NOMO-1 (cell line): ENCODE data around the gene RAC2.

Source experiments
- DNase-seq, 2 experiments: peaks; one replicate each; lab custom pipeline; 2025; ENCODE audit not compliant: unreplicated experiment in 2 of 2; lab: John Stamatoyannopoulos, UW

The RAC2 gene

GRCh38 chr22:37223965-37224551 lies 20.0 kb downstream of the RAC2 start:
- DNase-seq: no peak

- peak in 1 of 2 experiments; percentile 40 for DNase-seq
Measured at GRCh38 chr22:37222440-37222971, 21.6 kb downstream of the RAC2 start.

DNA sequence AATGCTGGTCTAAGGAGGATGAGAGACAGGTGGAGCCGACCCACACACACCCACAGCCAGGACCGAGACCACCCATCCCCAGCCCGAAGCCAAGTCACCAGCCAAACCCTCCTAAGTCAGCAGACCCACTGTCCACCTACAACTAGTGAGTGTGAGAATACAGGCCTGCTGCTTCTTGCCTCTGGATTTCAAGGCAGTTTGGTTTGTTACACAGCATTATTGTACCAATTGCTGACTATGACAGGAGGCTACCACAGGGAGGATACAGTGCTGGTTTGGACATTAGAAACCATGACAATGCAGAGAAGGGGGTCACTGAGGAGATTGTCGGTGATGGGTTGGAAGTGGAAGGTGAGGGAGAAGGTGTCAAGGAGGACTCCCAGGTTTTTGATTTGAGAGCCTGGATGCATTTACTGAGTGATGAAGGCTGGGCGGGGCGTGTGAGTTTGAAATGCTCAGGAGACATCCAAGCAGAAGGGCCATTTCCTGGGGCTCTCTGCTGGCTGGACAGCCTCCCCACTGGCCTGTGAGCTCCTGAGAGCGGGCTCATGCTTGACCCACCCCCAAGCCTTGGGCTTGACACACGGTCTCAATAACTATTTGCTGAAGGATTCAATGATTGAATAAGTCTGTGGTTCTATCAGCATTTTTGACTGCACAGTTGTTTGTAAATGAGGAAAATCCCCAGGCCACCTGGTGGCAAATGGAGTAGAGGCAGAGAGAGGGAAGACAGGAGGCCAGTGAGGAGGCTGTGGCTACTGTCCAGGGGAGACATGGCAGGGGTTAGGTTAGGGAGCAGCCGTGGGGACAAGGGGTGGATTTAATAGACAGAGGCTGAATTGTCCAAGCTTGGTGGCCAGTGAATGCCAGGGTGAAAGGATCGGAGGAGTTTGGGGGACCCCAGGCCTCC lies 22.4 kb downstream of the RAC2 start:
- DNase-seq: no peak

- DNase-seq: no peak
Measured at GRCh38 chr22:37220543-37220981, 23.5 kb downstream of the RAC2 start.

- DNase-seq: no peak
Measured at GRCh38 chr22:37219533-37219932, 24.5 kb downstream of the RAC2 start.

- no peak for DNase-seq
Measured at GRCh38 chr22:37218771-37219411, 25.2 kb downstream of the RAC2 start.

DNA sequence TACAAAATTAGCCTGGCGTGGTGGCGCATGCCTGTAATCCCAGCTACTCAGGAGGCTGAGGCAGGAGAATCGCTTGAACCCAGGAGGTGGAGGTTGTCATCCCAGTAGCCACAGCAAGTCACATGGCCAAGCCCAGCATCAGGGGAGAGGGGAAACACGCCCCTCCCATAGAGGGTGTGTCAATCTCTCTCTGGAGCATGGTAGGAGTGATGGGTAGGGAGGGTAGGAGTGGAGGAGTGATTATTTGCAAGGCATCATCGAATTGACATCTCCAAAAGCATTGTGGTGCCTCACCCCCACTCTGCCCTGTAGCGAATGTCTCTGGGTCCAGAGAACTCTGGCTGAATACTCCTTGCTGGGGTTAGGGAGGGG lies 25.7 kb downstream of the RAC2 start:
- DNase-seq: no peak

- DNase-seq: no peak
Measured at GRCh38 chr22:37215890-37216289, 28.2 kb downstream of the RAC2 start.

- DNase-seq: no peak
Measured at GRCh38 chr22:37214731-37215030, 29.4 kb downstream of the RAC2 start.

DNA sequence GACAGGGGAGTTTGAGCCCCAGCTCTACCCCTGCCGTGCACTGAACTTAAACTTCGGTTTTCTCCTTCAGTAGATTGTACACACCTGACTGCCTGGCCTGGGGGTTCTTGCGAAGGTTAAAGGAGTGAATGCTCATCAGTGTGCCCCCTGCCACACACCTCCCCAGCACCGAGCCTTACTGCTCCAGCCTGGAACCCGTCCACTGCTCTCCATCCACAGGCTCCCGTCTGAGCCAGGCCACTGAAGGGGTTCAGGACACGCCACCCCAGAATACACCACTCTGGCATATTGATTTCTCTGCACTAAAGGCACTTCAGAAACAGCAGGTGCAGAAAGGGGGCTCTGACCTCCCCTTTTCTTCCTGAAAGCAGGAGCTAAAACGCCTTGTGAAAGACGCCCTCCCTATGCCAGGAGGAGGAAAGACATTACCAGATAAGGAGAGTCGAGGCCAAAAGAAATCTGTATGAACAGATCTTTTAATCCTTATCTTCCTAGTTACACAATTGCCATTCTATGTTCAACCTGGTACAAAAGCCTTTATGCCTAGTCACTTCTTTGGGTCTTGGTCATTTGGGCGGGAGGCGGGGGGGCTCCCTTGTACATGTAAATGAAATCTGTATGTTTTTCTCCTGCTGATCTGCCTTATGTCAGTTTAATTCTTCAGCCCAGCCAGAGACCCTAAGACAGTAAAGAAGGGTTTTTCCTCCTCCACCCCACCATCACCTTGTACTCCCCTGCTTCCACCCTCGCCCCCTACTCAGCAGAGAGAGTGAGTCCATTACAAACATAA lies 29.9 kb downstream of the RAC2 start:
- DNase-seq: no peak

DNA sequence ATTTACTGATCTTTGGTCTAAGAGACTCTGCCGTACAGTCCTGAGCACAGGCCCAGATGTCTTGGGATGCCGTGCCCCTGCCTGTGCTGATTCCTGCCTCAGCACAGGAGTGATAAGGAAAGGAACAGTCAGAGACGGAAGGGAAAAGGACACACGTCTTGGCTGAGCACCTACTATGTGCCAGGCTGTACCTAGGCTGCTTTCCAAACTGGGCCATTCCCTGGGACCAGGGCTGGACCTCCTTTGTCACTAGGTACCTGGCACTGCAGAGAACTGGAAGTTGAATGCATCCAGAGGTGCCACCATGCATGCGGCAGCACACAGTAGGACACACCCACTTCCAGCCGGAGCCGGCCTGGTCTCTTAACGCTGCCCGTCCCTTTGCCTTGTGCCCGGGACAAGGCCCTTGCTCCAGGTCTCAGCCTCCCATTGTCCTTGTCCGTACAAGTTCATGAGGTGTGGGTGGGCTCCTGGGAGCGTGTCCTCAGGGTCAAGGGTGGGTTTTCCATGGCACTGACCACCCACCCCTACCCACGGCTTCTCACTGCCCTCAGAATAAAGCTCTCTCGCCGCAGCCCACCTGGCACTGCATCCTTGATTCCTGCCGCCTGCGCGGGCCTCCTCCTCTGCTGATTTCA lies 30.7 kb downstream of the RAC2 start:
- no peak for DNase-seq

GRCh38 chr22:37212174-37212906 lies 31.7 kb downstream of the RAC2 start, which contains the start of gene SSTR3:
Gene SSTR3 (minus strand): TSS chr22:37212477. CDS start chr22:37207803, 4,674 bp downstream.
- DNase-seq: no peak

GRCh38 chr22:37211866-37212173 lies 32.2 kb downstream of the RAC2 start:
- no peak for DNase-seq

DNA sequence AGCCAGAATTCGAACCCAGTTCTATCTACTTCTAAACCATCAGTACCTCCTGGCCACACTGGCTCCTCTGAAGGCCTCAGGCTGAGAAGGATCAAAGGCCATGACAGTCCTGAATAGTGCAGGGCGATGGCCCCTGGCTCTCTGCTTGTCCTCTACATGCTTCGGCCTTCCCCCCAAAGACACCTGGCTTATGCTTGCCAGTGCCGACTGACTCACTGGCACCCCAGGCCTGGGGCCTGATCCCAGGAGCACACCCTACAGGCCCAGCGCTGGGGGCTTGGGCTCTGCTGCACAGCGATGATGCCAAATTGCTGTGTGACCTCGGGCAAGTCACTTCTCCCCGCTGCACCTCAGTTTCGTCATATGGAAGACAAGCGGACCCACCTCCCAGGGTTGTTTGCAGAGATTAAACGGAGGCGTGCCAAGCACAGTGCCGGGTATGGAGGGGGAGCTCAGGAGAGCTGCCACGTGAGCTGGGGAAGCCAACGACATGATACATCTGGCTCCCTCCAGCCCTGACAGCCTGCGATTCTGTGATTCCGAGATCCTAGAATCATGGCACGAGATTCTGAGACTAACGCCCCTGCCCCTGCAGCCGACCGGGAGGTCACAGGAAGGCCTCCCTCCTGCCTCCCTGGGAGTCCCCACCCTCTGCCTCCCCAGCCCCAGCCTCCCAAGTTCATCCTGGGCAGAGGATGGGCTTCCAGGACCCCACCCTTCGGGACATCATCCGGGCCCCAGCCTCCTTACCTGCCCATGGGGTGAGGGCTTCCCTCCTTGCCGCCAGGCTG lies 32.8 kb downstream of the RAC2 start:
- DNase-seq: no peak

GRCh38 chr22:37210041-37210803 lies 33.8 kb downstream of the RAC2 start:
- no peak for DNase-seq

- DNase-seq: no peak
Measured at GRCh38 chr22:37209140-37209845, 34.8 kb downstream of the RAC2 start.

DNA sequence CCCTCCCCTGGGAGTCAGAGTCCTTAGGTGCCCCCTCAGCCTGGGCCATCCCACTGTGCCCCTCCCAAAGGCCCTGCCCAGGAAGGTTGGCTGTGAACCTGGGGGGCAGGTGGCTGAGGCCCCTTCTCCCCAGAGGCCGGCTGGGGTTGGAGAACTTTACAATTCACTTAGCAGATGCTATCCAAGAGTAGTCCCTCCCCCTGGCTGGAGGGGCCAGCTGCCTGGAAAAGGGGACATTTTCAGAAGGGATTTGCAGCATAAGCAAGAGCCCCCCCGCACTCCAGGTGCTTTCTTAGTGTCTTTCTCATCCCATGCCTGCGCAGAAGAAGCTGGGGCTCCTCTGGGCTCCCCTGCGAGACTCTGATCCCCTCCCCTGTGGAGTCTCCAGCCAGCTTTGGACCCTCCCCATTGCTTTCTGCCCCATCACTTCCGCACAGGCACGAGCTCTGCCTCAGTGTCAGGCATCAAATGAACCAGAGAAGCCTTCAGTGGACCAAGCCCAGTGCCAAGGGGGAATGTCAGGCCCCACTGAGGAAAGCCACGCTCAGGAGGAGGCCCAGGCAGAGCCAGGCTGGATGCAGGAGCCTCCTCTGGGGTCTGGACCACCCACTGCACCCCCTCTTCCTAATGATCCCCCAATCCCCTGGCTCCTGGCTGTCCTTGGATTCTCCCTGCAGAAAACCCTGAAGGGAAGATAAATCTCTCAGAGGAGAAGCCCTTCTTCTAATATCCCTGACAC lies 35.5 kb downstream of the RAC2 start:
- no peak for DNase-seq
